Measurements from ENCODE around the gene FCRLA. TPM values are rescaled to one million over a fixed set of nuclear protein-coding genes. Genes with fewer than 3 reads are reported as not detected.
A peak's percentile ranks its signal among the peaks of the same experiment; 100 is the strongest.
"Not testable (repeated sequence)": the region's sequence is repeated elsewhere in the genome, so short reads cannot be mapped to it uniquely, and the experiment has no call there.

Gene FCRLA
- total RNA-seq, 1 experiment from 2014 or later = 0.15 TPM

DNA sequence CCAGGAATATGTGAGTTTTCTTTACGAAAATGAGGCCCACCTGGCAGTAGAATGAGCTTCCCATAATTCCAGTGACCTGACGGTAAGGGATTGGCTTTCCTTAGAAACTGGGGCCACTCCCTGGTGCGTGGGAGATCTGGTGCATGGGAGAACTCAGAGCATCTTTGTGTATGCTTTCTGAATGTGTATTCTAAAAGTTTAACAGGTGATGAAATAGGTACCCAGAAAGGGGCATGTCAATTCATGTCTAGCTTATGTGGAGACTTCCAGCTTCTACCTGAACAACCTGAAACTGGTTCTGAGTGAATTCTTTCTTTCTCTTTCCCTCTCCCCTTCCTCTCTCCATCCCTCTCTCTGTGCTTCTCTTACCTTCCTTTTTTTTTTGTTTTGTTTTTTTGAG is 15.2 kb upstream of the FCRLA start (continued):
- TF ChIP-seq, protein P1, sequence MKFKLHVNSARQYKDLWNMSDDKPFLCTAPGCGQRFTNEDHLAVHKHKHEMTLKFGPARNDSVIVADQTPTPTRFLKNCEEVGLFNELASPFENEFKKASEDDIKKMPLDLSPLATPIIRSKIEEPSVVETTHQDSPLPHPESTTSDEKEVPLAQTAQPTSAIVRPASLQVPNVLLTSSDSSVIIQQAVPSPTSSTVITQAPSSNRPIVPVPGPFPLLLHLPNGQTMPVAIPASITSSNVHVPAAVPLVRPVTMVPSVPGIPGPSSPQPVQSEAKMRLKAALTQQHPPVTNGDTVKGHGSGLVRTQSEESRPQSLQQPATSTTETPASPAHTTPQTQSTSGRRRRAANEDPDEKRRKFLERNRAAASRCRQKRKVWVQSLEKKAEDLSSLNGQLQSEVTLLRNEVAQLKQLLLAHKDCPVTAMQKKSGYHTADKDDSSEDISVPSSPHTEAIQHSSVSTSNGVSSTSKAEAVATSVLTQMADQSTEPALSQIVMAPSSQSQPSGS (CRISPR knock-in tag; IDR thresholded peaks at IDR 0.05; ENCODE audit: borderline replicate concordance, low read depth) = no peak
- TF ChIP-seq, protein P2, sequence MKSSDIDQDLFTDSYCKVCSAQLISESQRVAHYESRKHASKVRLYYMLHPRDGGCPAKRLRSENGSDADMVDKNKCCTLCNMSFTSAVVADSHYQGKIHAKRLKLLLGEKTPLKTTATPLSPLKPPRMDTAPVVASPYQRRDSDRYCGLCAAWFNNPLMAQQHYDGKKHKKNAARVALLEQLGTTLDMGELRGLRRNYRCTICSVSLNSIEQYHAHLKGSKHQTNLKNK (CRISPR knock-in tag; IDR thresholded peaks at IDR 0.05) = no peak
- TF ChIP-seq JAZF1 (CRISPR knock-in tag; IDR thresholded peaks at IDR 0.05) (no peak), TEAD4 (CRISPR knock-in tag; IDR thresholded peaks at IDR 0.05) (no peak), EMX1 (CRISPR knock-in tag; IDR thresholded peaks at IDR 0.05) (no peak), ESRRA (CRISPR knock-in tag; IDR thresholded peaks at IDR 0.05; ENCODE audit: borderline replicate concordance) (no peak)
- TF ChIP-seq, protein P3, sequence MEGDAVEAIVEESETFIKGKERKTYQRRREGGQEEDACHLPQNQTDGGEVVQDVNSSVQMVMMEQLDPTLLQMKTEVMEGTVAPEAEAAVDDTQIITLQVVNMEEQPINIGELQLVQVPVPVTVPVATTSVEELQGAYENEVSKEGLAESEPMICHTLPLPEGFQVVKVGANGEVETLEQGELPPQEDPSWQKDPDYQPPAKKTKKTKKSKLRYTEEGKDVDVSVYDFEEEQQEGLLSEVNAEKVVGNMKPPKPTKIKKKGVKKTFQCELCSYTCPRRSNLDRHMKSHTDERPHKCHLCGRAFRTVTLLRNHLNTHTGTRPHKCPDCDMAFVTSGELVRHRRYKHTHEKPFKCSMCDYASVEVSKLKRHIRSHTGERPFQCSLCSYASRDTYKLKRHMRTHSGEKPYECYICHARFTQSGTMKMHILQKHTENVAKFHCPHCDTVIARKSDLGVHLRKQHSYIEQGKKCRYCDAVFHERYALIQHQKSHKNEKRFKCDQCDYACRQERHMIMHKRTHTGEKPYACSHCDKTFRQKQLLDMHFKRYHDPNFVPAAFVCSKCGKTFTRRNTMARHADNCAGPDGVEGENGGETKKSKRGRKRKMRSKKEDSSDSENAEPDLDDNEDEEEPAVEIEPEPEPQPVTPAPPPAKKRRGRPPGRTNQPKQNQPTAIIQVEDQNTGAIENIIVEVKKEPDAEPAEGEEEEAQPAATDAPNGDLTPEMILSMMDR (IDR thresholded peaks at IDR 0.05) = no peak

DNA sequence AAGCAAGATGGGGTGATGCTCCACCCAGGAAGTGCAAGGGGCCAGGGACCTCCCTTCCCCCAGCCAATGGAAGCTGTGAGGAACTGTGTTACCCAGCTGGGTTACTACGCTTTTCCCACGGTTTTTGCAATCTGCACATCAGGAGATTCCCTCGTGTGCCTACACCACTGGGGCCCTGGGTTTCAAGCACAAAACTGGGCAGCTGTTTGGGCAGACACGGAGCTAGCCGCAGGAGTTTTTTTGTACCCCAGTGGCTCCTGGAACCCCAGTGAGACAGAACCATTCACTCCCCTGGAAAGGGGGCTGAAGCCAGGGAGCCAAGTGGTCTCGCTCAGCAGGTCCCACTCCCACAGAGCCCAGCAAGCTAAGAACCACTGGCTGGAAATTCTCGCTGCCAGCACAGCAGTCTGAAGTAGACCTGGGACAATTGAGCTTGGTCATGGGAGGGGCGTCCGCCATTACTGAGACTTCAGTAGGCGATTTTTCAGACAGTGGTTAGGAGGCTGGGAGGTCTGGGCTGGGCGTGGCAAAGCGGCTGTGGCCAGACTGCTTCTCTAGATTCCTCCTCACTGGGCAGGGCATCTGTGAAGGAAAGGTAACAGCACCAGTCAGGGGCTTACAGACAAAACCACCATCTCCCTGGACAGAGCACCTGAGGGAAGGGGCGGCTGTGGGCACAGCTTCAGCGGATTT is 13.9 kb upstream of the FCRLA start:
- CTCF ChIA-PET = interaction anchor here (0.6 kb wide), 1 partner anchor 78 kb away, joined by 3 read pairs; no protein-coding TSS in a partner anchor
- H3K4me3 Mint-ChIP-seq; POLR2A ChIA-PET; DNase-seq (ENCODE audit: low spot score); H3K27ac Mint-ChIP-seq; H3K36me3 Mint-ChIP-seq; H3K9me3 Mint-ChIP-seq; ATAC-seq; H3K4me1 Mint-ChIP-seq: not testable (repeated sequence)
- peaks cover 23% of the 10 kb centered on the region for H3K27me3 Mint-ChIP-seq (ENCODE audit: low read depth)

DNA sequence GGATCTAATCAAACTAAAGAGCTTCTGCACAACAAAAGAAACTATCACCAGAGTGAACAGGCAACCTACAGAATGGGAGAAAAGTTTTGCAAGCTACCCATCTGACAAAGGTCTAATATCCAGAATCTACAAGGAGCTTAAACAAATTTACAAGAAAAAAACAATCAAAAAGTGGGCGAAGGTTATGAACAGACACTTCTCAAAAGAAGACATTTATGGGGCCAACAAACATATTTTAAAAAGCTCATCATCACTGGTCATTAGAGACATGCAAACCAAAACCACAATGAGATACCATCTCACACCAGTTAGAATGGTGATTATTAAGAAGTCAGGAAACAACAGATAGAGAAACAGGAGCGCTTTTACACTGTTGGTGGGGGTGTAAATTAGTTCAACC is 8.7 kb upstream of the FCRLA start:
- CTCF ChIA-PET; H3K4me1 Mint-ChIP-seq; H3K36me3 Mint-ChIP-seq; POLR2A ChIA-PET; H3K4me3 Mint-ChIP-seq; ATAC-seq; H3K27ac Mint-ChIP-seq; H3K9me3 Mint-ChIP-seq; DNase-seq (ENCODE audit: low spot score): not testable (repeated sequence)
- peaks cover 21% of the 10 kb centered on the region for H3K27me3 Mint-ChIP-seq (ENCODE audit: low read depth)

DNA sequence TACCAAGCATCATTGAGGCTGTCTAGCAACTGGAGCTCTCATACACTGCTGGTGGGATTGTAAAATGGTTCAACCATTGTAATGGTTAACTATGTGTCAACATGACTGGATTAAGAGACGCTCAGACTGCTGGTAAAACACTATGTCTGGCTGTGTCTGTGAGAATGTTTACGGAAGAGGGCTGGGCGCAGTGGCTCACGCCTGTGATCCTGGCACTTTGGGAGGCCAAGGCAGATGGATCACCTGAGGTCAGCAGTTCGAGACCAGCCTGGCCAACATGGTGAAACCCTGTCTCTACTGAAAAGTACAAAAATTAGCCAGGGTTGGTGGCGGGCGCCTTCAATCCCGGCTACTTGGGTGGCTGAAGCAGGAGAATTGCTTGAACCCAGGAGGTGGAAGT is 4.8 kb upstream of the FCRLA start:
- ChIA-PET POLR2A (no interaction called here), CTCF (no interaction called here)
- no peak overlapping the region for H3K4me3 Mint-ChIP-seq
- peaks cover 9% of the 10 kb centered on the region for H3K4me1 Mint-ChIP-seq
- peaks cover 4% of the 10 kb centered on the region; the same call in 1 of the 2 replicates for H3K9me3 Mint-ChIP-seq
- DNase-seq (ENCODE audit: low spot score) (no peak), ATAC-seq (peak; percentile 44; the same call in 1 of the 2 replicates)
- H3K36me3 Mint-ChIP-seq = no peaks in the 10 kb centered on the region
- peaks cover 4% of the 10 kb centered on the region; the same call in 1 of the 2 replicates for H3K27me3 Mint-ChIP-seq (ENCODE audit: low read depth)
- peak overlapping the region; percentile 53; the same call in 1 of the 2 replicates for H3K27ac Mint-ChIP-seq
- TF ChIP-seq CBFB (CRISPR knock-in tag; IDR thresholded peaks at IDR 0.05; ENCODE audit: low read depth) (no peak), ZNF219 (CRISPR knock-in tag; IDR thresholded peaks at IDR 0.05; ENCODE audit: borderline replicate concordance) (no peak), HMGA2 (CRISPR knock-in tag; IDR thresholded peaks at IDR 0.05) (no peak), TEAD1 (CRISPR knock-in tag; IDR thresholded peaks at IDR 0.05) (no peak), SMAD4 (CRISPR knock-in tag; IDR thresholded peaks at IDR 0.05) (no peak), GABPB1 (CRISPR knock-in tag; IDR thresholded peaks at IDR 0.05) (no peak)
- TF ChIP-seq, protein P4, sequence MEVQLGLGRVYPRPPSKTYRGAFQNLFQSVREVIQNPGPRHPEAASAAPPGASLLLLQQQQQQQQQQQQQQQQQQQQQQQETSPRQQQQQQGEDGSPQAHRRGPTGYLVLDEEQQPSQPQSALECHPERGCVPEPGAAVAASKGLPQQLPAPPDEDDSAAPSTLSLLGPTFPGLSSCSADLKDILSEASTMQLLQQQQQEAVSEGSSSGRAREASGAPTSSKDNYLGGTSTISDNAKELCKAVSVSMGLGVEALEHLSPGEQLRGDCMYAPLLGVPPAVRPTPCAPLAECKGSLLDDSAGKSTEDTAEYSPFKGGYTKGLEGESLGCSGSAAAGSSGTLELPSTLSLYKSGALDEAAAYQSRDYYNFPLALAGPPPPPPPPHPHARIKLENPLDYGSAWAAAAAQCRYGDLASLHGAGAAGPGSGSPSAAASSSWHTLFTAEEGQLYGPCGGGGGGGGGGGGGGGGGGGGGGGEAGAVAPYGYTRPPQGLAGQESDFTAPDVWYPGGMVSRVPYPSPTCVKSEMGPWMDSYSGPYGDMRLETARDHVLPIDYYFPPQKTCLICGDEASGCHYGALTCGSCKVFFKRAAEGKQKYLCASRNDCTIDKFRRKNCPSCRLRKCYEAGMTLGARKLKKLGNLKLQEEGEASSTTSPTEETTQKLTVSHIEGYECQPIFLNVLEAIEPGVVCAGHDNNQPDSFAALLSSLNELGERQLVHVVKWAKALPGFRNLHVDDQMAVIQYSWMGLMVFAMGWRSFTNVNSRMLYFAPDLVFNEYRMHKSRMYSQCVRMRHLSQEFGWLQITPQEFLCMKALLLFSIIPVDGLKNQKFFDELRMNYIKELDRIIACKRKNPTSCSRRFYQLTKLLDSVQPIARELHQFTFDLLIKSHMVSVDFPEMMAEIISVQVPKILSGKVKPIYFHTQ (CRISPR knock-in tag; IDR thresholded peaks at IDR 0.05) = no peak
- TF ChIP-seq, protein P5, sequence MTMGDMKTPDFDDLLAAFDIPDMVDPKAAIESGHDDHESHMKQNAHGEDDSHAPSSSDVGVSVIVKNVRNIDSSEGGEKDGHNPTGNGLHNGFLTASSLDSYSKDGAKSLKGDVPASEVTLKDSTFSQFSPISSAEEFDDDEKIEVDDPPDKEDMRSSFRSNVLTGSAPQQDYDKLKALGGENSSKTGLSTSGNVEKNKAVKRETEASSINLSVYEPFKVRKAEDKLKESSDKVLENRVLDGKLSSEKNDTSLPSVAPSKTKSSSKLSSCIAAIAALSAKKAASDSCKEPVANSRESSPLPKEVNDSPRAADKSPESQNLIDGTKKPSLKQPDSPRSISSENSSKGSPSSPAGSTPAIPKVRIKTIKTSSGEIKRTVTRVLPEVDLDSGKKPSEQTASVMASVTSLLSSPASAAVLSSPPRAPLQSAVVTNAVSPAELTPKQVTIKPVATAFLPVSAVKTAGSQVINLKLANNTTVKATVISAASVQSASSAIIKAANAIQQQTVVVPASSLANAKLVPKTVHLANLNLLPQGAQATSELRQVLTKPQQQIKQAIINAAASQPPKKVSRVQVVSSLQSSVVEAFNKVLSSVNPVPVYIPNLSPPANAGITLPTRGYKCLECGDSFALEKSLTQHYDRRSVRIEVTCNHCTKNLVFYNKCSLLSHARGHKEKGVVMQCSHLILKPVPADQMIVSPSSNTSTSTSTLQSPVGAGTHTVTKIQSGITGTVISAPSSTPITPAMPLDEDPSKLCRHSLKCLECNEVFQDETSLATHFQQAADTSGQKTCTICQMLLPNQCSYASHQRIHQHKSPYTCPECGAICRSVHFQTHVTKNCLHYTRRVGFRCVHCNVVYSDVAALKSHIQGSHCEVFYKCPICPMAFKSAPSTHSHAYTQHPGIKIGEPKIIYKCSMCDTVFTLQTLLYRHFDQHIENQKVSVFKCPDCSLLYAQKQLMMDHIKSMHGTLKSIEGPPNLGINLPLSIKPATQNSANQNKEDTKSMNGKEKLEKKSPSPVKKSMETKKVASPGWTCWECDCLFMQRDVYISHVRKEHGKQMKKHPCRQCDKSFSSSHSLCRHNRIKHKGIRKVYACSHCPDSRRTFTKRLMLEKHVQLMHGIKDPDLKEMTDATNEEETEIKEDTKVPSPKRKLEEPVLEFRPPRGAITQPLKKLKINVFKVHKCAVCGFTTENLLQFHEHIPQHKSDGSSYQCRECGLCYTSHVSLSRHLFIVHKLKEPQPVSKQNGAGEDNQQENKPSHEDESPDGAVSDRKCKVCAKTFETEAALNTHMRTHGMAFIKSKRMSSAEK (CRISPR knock-in tag; IDR thresholded peaks at IDR 0.05; ENCODE audit: borderline replicate concordance) = no peak
- TF ChIP-seq, protein P6, sequence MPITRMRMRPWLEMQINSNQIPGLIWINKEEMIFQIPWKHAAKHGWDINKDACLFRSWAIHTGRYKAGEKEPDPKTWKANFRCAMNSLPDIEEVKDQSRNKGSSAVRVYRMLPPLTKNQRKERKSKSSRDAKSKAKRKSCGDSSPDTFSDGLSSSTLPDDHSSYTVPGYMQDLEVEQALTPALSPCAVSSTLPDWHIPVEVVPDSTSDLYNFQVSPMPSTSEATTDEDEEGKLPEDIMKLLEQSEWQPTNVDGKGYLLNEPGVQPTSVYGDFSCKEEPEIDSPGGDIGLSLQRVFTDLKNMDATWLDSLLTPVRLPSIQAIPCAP (CRISPR knock-in tag; IDR thresholded peaks at IDR 0.05) = no peak
- TF ChIP-seq, protein P7, sequence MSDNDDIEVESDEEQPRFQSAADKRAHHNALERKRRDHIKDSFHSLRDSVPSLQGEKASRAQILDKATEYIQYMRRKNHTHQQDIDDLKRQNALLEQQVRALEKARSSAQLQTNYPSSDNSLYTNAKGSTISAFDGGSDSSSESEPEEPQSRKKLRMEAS (CRISPR knock-in tag; IDR thresholded peaks at IDR 0.05) = no peak
